Natural killer cell (primary cell): ENCODE measurements around the gene CCDC85A. TPM values are rescaled to one million over a fixed set of nuclear protein-coding genes. Genes with fewer than 3 reads are reported as not detected.

Source experiments
- ATAC-seq, 3 donors: fragments of 150-1000 bp in 2 of 3; fragments of 200-7000 bp in 1 of 3; cut with Tn5 transposase; 1 replicate in 1 of 3; 2 replicates in 2 of 3; pipeline ENCODE4 v1.10.0; 2021; ENCODE audit warnings: mild to moderate bottlenecking in 2 of 3, moderate library complexity in 2 of 3
- DNase-seq, 2 donors: peaks; one replicate each; pipeline versions ENCODE4 v3.0.0 to v3.0.0-alpha.2; 2013 to 2021; ENCODE audit warnings: mixed read lengths in 1 of 2
- H3K27ac ChIP-seq: one replicate; pipeline ENCODE4 v1.5.1; 2013; ENCODE audit warnings: mild to moderate bottlenecking, low read length
- H3K27me3 ChIP-seq: one replicate; pipeline ENCODE4 v1.6.1; 2013; ENCODE audit warnings: low read length; ENCODE audit not compliant: control insufficient read depth, insufficient read depth
- H3K36me3 ChIP-seq: one replicate; pipeline ENCODE4 v1.6.1; 2013; ENCODE audit warnings: low read length; ENCODE audit not compliant: control insufficient read depth, insufficient read depth
- H3K4me1 ChIP-seq: one replicate; pipeline ENCODE4 v1.6.1; 2013; ENCODE audit warnings: low read length; ENCODE audit not compliant: control insufficient read depth, insufficient read depth
- H3K4me3 ChIP-seq: one replicate; pipeline ENCODE4 v1.5.1; 2013; ENCODE audit warnings: low read length
- H3K9me3 ChIP-seq: one replicate; pipeline ENCODE4 v1.6.1; 2013; ENCODE audit warnings: low read length; ENCODE audit not compliant: control insufficient read depth, insufficient read depth
- H3K27ac Mint-ChIP-seq, 2 donors: one replicate each; pipeline ENCODE4 v1.8.0; 2022; ENCODE audit warnings: mild to moderate bottlenecking in 2 of 2, mixed read lengths in 2 of 2, moderate library complexity in 1 of 2
- H3K27me3 Mint-ChIP-seq, 2 donors: one replicate each; pipeline ENCODE4 v1.8.0; 2022; ENCODE audit warnings: low read depth in 2 of 2, mixed read lengths in 2 of 2
- H3K36me3 Mint-ChIP-seq: one replicate; pipeline ENCODE4 v1.8.0; 2022; ENCODE audit warnings: mixed read lengths
- H3K4me1 Mint-ChIP-seq, 2 donors: one replicate each; pipeline ENCODE4 v1.8.0; 2022; ENCODE audit warnings: mixed read lengths in 2 of 2
- H3K4me3 Mint-ChIP-seq: one replicate; pipeline ENCODE4 v1.8.0; 2022; ENCODE audit warnings: mild to moderate bottlenecking, moderate library complexity, mixed read lengths
- H3K9me3 Mint-ChIP-seq, 2 donors: one replicate each; pipeline ENCODE4 v1.8.0; 2022; ENCODE audit warnings: mixed read lengths in 2 of 2
- WGBS: methylation state at CpG from one replicate; pipeline ENCODE4 v1.1.7; 2013; ENCODE audit warnings: missing lambda C conversion rate; ENCODE audit not compliant: insufficient coverage; 5-methylcytosine and 5-hydroxymethylcytosine counted together
- intact Hi-C: fragments of 100-400 bp; cut with micrococcal nuclease; formaldehyde crosslinking; loops from one replicate; pipeline ENCODE4 v1.14.2; 2022
- total RNA-seq, 4 donors: library from RNA; stranded (reverse); fragments of 120-200 nt in 1 of 4; gene quantifications; one replicate each; pipeline versions ENCODE4 v1.2.3 to v1.2.4, GENCODE V29; 2013 to 2022
- TF ChIP-seq, protein P1 (sequence below): fragments of 200-600 bp; IDR thresholded peaks from one replicate; pipeline ENCODE4 v1.8.0; 2022; ENCODE audit warnings: antibody characterized with exemption

CCDC85A gene
- total RNA-seq, 3 donors from 2014 or later (not counting 1 experiment from before 2014, with no cell fraction given), result not detected

DNA sequence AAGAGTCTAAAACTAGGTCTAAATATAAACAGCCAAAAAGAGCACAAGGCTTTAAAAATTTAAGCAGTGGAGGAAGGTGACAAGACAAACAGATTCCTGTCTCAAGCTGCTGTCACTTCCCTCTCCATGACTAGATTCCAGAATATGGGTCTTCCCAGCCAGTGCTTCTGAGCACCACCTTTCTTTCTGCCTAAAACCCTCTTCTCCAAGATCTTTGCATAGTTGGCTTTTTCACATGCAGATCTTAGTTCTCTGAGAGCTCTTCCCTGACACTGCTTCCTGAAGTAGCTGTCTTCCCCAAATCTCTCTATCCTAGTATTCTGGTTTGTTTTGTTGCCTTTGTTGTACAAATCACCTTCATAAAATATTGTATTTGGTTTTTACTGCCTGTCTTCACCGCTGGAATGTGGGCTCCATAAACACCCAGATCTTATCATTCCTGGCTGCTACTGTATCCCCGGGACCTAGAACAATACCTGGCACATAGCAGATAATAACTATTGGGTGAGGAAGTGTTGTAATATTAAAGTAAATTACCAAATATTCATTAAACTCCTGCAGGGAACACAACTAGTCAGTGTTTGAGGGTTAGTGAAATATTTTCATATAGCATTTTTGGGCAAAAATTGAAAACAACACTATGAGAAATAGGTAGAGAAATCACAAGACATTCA is 150.2 kb downstream of the CCDC85A start:
- TF ChIP-seq, protein P1, sequence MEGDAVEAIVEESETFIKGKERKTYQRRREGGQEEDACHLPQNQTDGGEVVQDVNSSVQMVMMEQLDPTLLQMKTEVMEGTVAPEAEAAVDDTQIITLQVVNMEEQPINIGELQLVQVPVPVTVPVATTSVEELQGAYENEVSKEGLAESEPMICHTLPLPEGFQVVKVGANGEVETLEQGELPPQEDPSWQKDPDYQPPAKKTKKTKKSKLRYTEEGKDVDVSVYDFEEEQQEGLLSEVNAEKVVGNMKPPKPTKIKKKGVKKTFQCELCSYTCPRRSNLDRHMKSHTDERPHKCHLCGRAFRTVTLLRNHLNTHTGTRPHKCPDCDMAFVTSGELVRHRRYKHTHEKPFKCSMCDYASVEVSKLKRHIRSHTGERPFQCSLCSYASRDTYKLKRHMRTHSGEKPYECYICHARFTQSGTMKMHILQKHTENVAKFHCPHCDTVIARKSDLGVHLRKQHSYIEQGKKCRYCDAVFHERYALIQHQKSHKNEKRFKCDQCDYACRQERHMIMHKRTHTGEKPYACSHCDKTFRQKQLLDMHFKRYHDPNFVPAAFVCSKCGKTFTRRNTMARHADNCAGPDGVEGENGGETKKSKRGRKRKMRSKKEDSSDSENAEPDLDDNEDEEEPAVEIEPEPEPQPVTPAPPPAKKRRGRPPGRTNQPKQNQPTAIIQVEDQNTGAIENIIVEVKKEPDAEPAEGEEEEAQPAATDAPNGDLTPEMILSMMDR, result no peak
- Mint-ChIP-seq H3K36me3 (no peaks in the 10 kb centered on the region), H3K27me3 (no peaks in the 10 kb centered on the region), H3K27ac (no peak overlapping the region), H3K4me3 (no peak overlapping the region), H3K4me1 (no peaks in the 10 kb centered on the region), H3K9me3 (peaks cover 2 to 5% of the 10 kb centered on the region in 2 donors)
- no peak for DNase-seq
- no peak overlapping the region for H3K27ac ChIP-seq
- H3K9me3 ChIP-seq, result no peaks in the 10 kb centered on the region
- intact Hi-C loops, result no loop called here
- no CpG with 5 or more reads among the region's 2 CpGs for WGBS
- H3K4me1 ChIP-seq, result no peaks in the 10 kb centered on the region
- H3K36me3 ChIP-seq, result no peaks in the 10 kb centered on the region
- no peak overlapping the region for H3K4me3 ChIP-seq
- H3K27me3 ChIP-seq, result no peaks in the 10 kb centered on the region
- no peak for ATAC-seq

DNA sequence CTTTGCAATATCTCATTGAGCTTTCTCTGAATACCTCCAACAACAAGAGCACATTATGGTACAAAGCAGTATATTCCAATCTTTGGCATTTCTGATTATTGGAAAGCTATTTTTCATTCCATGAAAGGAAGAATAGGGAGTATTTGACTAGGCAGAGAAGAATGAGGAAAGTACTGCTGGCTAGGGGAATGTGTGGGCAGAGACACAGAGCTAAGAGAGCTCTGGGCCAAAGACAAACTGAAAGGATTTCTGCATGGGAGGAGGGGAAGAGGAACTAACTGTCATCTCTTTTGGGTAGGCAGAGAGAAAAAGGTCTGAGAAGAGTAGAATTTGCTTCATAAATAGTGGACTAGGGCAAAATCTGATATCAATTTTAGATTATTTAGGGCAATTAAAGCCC is 150.8 kb downstream of the CCDC85A start:
- H3K27me3 Mint-ChIP-seq, result no peaks in the 10 kb centered on the region
- no peaks in the 10 kb centered on the region for H3K4me1 ChIP-seq
- no peak overlapping the region for H3K4me3 ChIP-seq
- peaks cover 0 to 3% of the 10 kb centered on the region in 2 donors for H3K9me3 Mint-ChIP-seq
- no peaks in the 10 kb centered on the region for H3K36me3 ChIP-seq
- no peaks in the 10 kb centered on the region for H3K36me3 Mint-ChIP-seq
- TF ChIP-seq, protein P1, result no peak
- H3K27me3 ChIP-seq, result no peaks in the 10 kb centered on the region
- no peaks in the 10 kb centered on the region for H3K4me1 Mint-ChIP-seq
- H3K27ac Mint-ChIP-seq, result no peak overlapping the region
- H3K9me3 ChIP-seq, result no peaks in the 10 kb centered on the region
- intact Hi-C loops, result no loop called here
- H3K4me3 Mint-ChIP-seq, result no peak overlapping the region
- no peak overlapping the region for H3K27ac ChIP-seq
- no peak for DNase-seq
- no peak for ATAC-seq

DNA sequence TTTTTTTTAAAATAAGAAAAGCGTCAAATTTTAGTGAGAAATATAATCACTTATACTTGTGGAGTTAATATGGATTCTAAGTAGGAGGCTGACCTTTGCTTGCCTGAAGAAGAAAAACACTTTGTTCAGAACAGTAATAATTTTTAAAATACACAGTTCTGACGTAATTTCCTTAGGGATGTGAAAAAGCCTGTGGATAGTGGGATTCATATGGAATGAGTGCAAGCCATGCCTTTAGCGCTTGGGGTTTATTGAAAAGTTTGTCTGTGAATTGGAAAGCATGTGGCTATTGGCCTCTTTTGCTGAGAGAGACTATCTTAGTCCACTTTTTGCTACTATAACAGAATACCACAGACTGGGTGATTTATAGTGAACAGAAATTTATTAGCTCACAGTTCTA is 151.3 kb downstream of the CCDC85A start:
- no peak overlapping the region for H3K27ac Mint-ChIP-seq
- Histone ChIP-seq H3K36me3 (no peaks in the 10 kb centered on the region), H3K4me3 (no peak overlapping the region), H3K9me3 (no peaks in the 10 kb centered on the region), H3K27me3 (no peaks in the 10 kb centered on the region), H3K27ac (no peak overlapping the region), H3K4me1 (no peaks in the 10 kb centered on the region)
- intact Hi-C loops, result no loop called here
- 75% methylated on average over 3 of the region's 3 CpGs for WGBS
- ATAC-seq (no peak), DNase-seq (no peak)
- no peaks in the 10 kb centered on the region for H3K36me3 Mint-ChIP-seq
- TF ChIP-seq, protein P1, result no peak
- H3K4me1 Mint-ChIP-seq, result no peaks in the 10 kb centered on the region
- no peak overlapping the region for H3K4me3 Mint-ChIP-seq
- no peaks in the 10 kb centered on the region for H3K27me3 Mint-ChIP-seq
- peaks cover 0 to 3% of the 10 kb centered on the region in 2 donors for H3K9me3 Mint-ChIP-seq

DNA sequence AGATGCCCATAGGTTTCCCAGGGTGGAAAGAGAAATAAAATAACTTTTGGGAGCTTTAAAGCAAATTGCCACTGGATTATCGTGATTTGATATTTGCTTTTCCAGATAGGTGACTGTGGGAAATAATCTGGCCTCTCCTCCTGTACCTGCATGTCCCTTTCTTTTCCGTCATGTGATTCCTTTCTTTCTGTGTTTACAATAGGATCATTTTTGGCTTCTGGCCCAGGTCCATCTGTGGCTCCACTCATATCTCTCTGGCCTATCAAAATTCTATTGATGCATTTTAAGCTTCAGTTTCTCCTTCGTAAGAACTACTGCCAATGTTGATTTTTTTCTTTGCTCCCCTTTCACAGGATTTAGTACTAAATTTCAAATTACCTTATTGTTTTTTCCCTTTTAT is 153.6 kb downstream of the CCDC85A start:
- Histone ChIP-seq H3K27me3 (no peaks in the 10 kb centered on the region), H3K4me3 (no peak overlapping the region), H3K9me3 (peaks cover 4% of the 10 kb centered on the region), H3K27ac (no peak overlapping the region), H3K36me3 (no peaks in the 10 kb centered on the region), H3K4me1 (no peaks in the 10 kb centered on the region)
- Mint-ChIP-seq H3K4me1 (no peaks in the 10 kb centered on the region), H3K36me3 (no peaks in the 10 kb centered on the region), H3K27ac (no peak overlapping the region), H3K9me3 (peaks cover 0 to 3% of the 10 kb centered on the region in 2 donors), H3K4me3 (no peak overlapping the region), H3K27me3 (no peaks in the 10 kb centered on the region)
- TF ChIP-seq, protein P1, result no peak
- no peak for DNase-seq
- intact Hi-C loops, result no loop called here
- 92% methylated on average over 3 of the region's 3 CpGs for WGBS
- no peak for ATAC-seq
